Natural killer cell treated with Interleukin-12 subunit alpha and Interleukin-12 subunit beta and Interleukin-15 and Interleukin-18, amount 100 ng/mL, for 72 hours (primary cell): Measurements from ENCODE around the gene RAB40B. TPM values are rescaled to one million over a fixed set of nuclear protein-coding genes. Genes with fewer than 3 reads are reported as not detected.

ENCODE experiments used
- ATAC-seq, 2 donors: fragments of 150-1000 bp; cut with Tn5 transposase in 1 of 2; sonication (Bioruptor Pico), chemical (Tn5 transposase) in 1 of 2; 2 replicates each; pipeline ENCODE4 v1.10.0; 2021
- DNase-seq: peaks from one replicate; pipeline ENCODE4 v3.0.0; 2022; ENCODE audit warnings: low spot score
- H3K27ac Mint-ChIP-seq, 2 donors: 1 replicate in 1 of 2; 2 replicates in 1 of 2; pipeline ENCODE4 v1.8.0; 2022; ENCODE audit warnings: mixed read lengths in 2 of 2, mild to moderate bottlenecking in 1 of 2, moderate library complexity in 1 of 2
- H3K27me3 Mint-ChIP-seq, 2 donors: 1 replicate in 1 of 2; 2 replicates in 1 of 2; pipeline ENCODE4 v1.8.0; 2022; ENCODE audit warnings: mixed read lengths in 2 of 2
- H3K36me3 Mint-ChIP-seq: one replicate; pipeline ENCODE4 v1.8.0; 2022; ENCODE audit warnings: mixed read lengths
- H3K4me1 Mint-ChIP-seq, 2 donors: 1 replicate in 1 of 2; 2 replicates in 1 of 2; pipeline ENCODE4 v1.8.0; 2022; ENCODE audit warnings: low read depth in 2 of 2, mixed read lengths in 2 of 2, mild to moderate bottlenecking in 1 of 2
- H3K4me3 Mint-ChIP-seq: one replicate; pipeline ENCODE4 v1.8.0; 2022; ENCODE audit warnings: mixed read lengths
- H3K9me3 Mint-ChIP-seq: 2 replicates; pipeline ENCODE4 v1.8.0; 2022; ENCODE audit warnings: mixed read lengths
- total RNA-seq, 2 donors: library from RNA; stranded (reverse); gene quantifications; one replicate each; pipeline ENCODE4 v1.2.3, GENCODE V29; 2022

The RAB40B gene
- total RNA-seq, 2 donors from 2014 or later = 1.1 to 1.2 TPM

DNA sequence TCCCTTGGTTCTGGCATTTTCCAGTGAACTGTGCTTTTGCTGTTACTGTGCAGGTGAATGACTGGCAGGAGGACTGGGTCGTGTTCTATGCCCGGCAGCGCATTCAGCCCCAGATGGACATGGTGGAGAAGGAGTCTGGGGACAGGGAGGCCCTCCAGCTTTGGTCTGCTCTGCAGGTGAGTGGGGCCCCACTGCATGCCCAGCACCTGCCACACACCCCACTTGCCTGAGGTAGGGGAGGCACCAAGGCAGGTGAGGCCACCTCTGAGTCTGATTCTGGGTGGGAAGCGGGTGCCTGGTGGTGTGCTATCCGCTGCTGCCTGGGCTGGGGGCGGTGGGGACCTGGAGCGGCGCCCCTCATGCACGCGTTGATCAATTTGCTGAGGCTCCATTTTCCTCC is 27.9 kb upstream of the RAB40B start:
- ATAC-seq (no peak), DNase-seq (peak; percentile 42)

DNA sequence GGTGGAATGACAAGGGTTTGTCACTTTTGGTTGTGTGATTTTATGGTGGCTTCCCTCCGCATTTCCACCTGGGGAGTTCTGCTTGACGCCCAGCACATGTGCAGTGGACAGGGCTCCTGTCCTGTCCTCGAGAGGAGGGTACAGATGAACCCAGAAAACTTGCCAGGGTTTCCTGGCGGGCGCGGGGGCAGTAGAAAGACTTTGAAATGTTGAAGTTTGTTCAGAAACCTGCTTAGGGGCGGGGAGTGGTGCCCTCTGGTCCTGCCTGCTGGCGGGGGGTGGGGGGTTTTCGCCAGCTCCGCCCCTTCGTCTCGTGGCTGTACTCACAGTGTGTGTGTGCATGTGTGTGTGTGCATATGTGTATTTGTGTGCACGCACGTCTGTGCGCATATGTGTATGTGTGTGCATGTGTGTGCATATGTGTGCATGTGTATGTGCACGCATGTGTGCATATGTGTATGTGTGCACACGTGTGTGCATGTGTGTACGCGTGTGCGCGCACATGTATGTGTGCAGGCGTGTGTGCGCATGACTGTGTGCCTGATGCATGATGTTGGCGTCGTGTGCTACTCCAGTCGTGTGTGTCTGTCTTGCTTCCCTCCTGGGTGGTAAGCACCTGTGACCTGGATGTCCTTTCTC is 24.8 kb upstream of the RAB40B start:
- H3K9me3 Mint-ChIP-seq = no peaks in the 10 kb centered on the region
- no peak overlapping the region for H3K27ac Mint-ChIP-seq
- DNase-seq = peak; percentile 1
- H3K27me3 Mint-ChIP-seq = no peaks in the 10 kb centered on the region
- no peak overlapping the region for H3K4me3 Mint-ChIP-seq
- H3K36me3 Mint-ChIP-seq = peaks cover 5% of the 10 kb centered on the region
- H3K4me1 Mint-ChIP-seq = peaks cover 3 to 5% of the 10 kb centered on the region in 2 donors
- no peak for ATAC-seq

More for the DNA sequence above, 27.9 kb upstream of the RAB40B start:
- no peaks in the 10 kb centered on the region for H3K9me3 Mint-ChIP-seq
- H3K27me3 Mint-ChIP-seq = no peaks in the 10 kb centered on the region
- no peaks in the 10 kb centered on the region for H3K4me1 Mint-ChIP-seq
- H3K4me3 Mint-ChIP-seq = no peak overlapping the region
- H3K36me3 Mint-ChIP-seq = peaks cover 5% of the 10 kb centered on the region
- H3K27ac Mint-ChIP-seq = no peak overlapping the region

DNA sequence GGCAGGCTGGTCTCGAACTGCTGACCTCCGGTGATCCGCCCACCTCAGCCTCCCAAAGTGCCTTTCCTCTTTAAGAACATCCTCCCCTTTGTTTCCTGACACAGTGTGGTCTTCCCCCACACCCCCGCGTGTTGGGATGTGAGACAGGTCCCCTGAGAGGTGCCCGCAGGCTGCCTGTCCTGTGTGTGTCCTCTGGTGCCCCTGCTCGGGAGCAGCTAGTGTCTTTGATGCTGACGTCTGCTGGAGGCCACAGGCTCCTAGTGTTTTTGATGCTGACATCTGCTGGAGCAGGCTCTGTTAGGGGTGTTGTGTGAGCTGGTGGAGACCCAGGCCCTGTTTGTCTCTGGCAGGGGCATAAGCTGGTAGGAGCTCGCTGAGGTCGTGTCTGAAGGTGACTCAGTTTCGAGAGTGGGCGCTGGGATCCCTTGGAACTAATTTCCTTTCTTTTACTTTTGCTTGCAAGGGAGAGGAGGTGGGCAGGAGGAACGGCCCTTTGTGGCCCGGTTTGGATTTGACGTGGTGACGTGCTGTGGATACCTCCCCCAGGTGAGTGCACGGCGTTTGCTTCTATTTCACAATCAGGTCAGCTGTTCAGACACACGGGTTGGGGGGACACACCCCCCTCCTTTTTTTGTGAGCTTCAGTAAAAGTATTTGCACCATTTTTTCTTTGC is 24.0 kb upstream of the RAB40B start:
- ATAC-seq (no peak), DNase-seq (no peak)
- Mint-ChIP-seq H3K9me3 (no peaks in the 10 kb centered on the region), H3K4me3 (no peak overlapping the region), H3K27me3 (no peaks in the 10 kb centered on the region), H3K27ac (no peak overlapping the region), H3K36me3 (peaks cover under 1% of the 10 kb centered on the region), H3K4me1 (peaks cover 10 to 13% of the 10 kb centered on the region in 2 donors)

DNA sequence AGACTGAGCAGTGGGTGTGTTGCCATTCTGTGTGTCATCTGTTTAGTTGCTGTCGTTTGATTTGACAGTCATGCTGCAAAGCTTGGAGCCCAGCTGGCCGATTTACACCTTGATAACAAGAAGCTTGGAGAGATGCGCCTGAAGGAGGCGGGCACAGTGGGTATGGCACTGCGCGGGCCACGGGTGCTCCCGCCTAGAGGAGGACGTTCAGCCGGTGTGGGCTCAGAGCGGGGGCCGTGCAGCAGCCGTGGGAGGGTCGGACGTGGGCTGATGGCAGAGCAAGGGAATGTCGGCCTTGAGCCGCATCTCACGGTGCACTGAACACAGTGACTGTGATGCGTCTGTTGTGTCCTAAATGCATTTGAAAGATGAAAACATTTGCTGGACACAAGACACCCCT is 21.7 kb upstream of the RAB40B start:
- Mint-ChIP-seq H3K4me3 (no peak overlapping the region), H3K9me3 (no peaks in the 10 kb centered on the region)

DNA sequence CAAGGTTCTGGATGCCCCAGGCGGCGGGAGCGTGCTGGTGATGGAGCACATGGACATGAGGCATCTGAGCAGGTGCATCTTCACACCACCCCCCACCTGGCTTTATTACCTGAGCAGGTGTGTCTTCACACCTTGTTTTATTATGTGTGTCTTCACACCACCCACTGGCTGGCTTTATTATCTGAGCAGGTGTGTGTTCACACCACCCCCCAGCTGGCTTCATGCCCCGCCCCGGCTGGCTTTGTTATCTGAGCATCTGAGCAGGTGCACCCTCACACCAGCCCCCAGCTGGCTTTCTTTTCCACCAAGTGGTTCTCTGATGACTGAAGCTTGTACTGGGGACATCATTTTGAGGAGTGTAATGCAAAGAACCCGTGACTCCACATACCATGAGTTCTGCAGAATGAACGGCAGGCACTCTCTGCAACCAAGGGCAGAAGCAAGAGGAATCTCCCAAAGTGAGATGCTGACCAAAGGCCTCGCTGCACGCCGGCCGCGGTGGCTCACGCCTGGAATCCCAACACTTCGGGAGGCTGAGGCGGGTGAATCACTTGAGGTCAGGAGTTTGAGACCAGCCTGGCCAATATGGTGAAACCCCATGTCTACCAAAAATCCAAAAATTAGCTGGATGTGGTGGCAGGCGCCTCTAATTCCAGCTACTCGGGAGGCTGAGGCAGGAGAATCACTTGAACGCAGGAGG is 20.6 kb upstream of the RAB40B start:
- peak; percentile 32 for DNase-seq
- Mint-ChIP-seq H3K4me3 (peak overlapping the region; percentile 68), H3K27ac (no peak overlapping the region), H3K36me3 (no peaks in the 10 kb centered on the region), H3K27me3 (no peaks in the 10 kb centered on the region), H3K4me1 (peaks cover 12 to 14% of the 10 kb centered on the region in 2 donors), H3K9me3 (no peaks in the 10 kb centered on the region)
- ATAC-seq = no peak

More for the DNA sequence above, 21.7 kb upstream of the RAB40B start:
- ATAC-seq (no peak), DNase-seq (peak; percentile 31)
- Mint-ChIP-seq H3K27ac (no peak overlapping the region), H3K27me3 (no peaks in the 10 kb centered on the region), H3K36me3 (no peaks in the 10 kb centered on the region), H3K4me1 (peaks cover 12 to 14% of the 10 kb centered on the region in 2 donors)

DNA sequence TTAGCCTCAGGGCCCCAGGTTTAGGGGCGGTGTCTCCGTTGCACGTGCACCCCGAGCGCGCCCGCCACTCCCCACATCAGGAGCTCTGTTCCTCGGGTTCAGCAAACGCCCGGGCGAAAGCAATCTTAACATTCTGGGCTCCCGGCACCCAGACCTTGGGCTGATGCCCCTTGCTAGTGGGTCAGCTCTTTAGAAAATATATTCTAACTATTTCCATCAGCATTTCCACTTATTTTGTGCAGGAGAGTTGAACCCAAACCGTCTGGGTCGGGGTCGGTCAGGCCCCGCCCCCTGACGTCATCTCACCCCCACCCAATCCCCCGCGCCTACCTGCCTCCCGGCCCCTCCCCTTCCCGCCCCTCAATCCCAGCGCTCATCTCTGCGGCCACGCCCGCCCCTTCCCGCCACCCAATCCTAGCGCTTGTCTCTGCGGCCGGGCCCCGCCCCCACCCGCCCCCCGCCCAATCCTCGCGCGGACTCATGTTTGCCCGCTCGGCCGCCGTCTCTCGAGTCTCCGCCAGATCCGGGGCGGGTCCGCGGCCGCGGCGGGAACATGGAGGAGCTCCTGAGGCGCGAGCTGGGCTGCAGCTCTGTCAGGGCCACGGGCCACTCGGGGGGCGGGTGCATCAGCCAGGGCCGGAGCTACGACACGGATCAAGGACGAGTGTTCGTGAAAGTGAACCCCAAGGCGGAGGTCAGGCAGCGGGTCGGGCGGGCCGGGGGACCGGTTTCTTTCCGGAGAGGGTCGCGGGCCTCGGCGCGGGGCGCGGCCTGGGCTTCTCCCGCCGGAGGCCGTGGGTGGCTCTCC is 17.9 kb upstream of the RAB40B start, which contains the start of gene FN3KRP:
FN3KRP (plus strand) TSS at position 504 of the 808 bp plus-strand sequence; CDS start at position 554, 50 bp downstream.
- peak; percentile 90 to 95 for ATAC-seq

DNA sequence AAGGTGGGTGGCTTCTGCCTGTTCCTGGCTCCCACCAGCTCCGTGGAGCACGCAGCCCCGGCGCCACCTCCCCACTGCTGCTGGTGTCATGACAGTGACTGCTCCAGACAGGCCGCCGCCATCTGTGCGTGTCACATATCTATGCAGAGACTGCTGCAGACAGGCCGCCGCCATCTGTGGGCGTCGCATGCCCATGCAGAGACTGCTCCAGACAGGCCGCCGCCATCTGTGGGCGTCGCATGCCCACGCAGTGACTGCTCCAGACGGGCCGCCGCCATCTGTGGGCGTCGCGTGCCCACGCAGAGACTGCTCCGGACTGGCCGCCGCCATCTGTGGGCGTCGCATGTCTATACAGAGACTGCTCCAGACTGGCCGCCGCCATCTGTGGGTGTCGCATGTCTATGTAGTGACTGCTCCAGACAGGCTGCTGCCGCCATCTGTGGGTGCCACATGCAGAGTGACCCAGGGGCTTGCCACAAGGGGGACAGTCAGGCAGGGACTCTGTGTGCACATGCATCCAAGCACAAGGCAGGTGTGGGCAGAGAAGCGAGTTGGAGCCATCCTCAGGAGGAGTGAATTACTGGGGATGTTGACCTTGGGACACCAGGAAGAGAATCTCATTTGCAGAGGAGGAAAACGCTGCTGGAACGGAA is 14.7 kb upstream of the RAB40B start:
- Mint-ChIP-seq H3K9me3 (no peaks in the 10 kb centered on the region), H3K27ac (peak overlapping the region in 1 of 2 donors; percentile 33), H3K36me3 (no peaks in the 10 kb centered on the region), H3K4me1 (peaks cover 8 to 15% of the 10 kb centered on the region in 2 donors), H3K4me3 (no peak overlapping the region), H3K27me3 (no peaks in the 10 kb centered on the region)
- no peak for ATAC-seq
- DNase-seq = no peak

More for the DNA sequence above, 17.9 kb upstream of the RAB40B start, which contains the start of gene FN3KRP:
- Mint-ChIP-seq H3K36me3 (no peaks in the 10 kb centered on the region), H3K27me3 (no peaks in the 10 kb centered on the region), H3K9me3 (no peaks in the 10 kb centered on the region), H3K4me1 (peaks cover 14 to 17% of the 10 kb centered on the region in 2 donors), H3K27ac (peak within 1 kb of the TSS; percentile 1), H3K4me3 (peak within 1 kb of the TSS; percentile 68)
- peak; percentile 89 for DNase-seq

DNA sequence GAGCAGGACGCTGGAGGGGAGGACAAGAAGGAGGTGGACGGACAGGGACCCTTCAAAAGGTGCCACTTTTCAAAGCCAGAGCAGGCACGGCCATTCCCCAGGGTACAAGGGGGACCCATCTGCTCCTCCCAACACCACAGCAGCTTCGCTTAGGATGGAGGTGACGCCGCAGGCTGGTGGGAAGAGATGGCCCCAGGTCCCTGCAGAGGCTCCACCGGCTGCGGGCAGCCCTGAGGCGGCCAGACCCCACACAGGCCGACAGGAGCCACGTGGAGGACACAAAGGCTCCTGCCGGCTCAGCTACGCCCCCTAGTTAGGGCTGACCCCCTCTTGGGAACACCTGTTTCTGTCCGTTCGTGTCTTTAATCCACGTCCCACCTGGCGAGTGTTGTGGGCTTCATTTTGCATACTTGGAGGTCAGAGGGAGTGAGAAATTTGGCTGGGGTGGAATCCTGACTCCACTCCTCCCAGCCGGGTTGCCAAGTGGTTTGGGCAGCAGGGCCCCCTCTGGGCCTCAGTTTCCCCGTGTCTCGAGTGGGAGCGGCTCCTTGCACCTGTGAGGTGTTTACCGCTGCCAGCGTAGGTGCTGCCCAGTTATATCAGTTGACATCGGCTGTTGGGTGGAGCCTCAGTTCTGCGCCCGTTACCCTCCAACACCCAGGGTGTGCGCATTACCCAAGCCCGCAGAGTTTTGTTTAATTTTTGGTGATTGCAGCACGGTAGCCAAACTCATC is 12.2 kb upstream of the RAB40B start:
- ATAC-seq = no peak
- H3K36me3 Mint-ChIP-seq = no peaks in the 10 kb centered on the region
- H3K27me3 Mint-ChIP-seq = peaks cover 0 to 3% of the 10 kb centered on the region in 2 donors
- peaks cover 0 to 6% of the 10 kb centered on the region in 2 donors for H3K4me1 Mint-ChIP-seq
- no peak overlapping the region for H3K27ac Mint-ChIP-seq
- H3K4me3 Mint-ChIP-seq = no peak overlapping the region
- H3K9me3 Mint-ChIP-seq = no peaks in the 10 kb centered on the region
- no peak for DNase-seq

DNA sequence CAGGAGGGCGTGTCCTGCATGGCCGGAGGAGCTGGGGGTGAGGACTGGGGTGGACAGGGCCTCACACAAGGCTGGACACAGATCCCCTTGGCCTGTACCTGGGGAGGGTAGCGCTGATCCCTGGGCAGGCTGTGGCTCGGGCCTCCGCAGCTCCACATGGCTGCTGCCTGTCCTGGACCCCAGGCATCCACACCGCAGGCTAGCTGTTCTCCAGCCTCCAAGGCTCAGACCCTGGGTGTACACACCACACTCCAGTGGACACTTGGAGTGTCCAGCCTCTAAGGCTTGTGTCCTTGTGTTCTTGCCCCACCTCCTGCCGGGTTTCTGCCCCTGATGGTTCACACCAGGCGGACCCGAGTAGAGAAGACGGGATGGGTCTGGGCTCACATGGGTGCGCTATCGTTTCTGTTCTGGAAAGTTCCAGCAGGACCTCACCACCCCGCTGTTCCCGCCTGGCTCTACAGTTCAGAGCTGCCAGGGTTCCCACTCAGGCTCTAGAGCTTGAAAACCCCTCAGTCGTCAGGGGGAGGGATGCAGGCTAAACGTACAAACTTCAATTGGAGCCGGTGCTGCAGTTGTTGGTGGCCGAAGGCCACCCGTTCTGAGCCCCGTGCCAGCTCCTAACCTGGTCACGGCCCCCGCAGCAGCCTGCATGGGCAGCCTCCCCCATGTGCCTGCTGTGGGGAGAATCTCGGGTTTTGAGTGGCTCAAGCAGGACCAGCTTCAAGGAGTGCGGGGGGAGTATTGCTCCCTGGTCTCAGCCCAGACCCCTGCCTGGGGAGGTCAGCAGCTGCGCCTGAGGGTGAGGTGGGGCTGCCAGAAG is 11.4 kb upstream of the RAB40B start:
- H3K4me3 Mint-ChIP-seq = no peak overlapping the region
- peaks cover 0 to 5% of the 10 kb centered on the region in 2 donors for H3K4me1 Mint-ChIP-seq
- no peaks in the 10 kb centered on the region for H3K9me3 Mint-ChIP-seq
- DNase-seq (no peak), ATAC-seq (no peak)
- H3K27me3 Mint-ChIP-seq = peaks cover 0 to 3% of the 10 kb centered on the region in 2 donors
- H3K36me3 Mint-ChIP-seq = no peaks in the 10 kb centered on the region
- no peak overlapping the region for H3K27ac Mint-ChIP-seq

DNA sequence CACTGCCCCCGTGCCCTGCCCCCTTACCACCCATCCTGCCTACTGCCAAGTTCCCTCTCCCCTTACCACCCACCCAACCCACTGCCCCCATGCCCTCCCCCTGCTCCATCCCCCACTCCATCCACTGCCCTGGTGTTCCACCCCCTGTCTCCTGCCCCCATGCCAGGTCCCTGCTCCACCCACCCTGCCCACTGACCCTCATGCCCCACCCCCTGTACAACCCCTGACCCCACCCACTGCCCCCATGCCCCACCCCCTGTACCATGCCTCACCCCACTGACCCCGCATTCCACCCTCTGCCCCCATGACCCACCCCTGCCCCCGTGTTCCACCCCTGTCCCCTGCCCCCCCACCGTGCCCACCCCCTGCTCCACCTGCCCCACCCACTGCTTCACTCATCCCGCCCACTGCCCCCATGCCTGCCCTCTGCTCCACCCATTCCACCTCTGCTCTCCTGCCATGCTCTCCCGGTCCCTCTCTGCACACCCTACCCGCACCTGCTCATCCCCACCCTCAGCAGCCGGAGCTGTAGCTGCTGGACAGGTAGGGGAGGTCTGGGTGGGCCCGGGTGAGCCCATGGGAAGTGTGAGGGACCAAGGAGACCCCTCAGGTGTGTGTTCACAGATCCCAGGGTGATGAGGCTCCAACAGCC is 10.7 kb upstream of the RAB40B start:
- Mint-ChIP-seq H3K4me3 (no peak overlapping the region), H3K36me3 (no peaks in the 10 kb centered on the region), H3K27me3 (peaks cover 0 to 3% of the 10 kb centered on the region in 2 donors), H3K9me3 (no peaks in the 10 kb centered on the region), H3K4me1 (peaks cover 0 to 5% of the 10 kb centered on the region in 2 donors), H3K27ac (no peak overlapping the region)
- DNase-seq (no peak), ATAC-seq (no peak)

DNA sequence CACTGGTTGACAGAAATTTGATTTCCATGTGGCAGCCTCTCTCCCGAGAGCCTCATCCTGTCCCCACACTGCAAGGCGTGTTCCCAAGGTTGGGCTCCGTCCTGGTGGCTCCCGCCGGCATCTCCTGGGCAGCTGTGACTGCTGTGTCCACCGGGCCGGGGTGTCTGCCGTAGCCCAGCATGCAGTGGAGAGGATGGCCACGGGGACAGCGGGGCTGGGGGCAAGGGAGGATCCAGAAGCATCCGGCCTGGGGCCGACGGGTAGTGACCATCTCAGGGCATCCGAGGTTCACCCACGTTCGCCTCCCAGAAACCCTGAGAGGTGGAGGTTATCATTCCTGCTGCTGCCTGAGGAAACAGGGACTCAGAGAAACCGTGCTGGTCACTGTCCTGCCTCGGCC is 7.3 kb upstream of the RAB40B start:
- Mint-ChIP-seq H3K4me1 (peaks cover 0 to 2% of the 10 kb centered on the region in 2 donors), H3K36me3 (no peaks in the 10 kb centered on the region), H3K27ac (no peak overlapping the region), H3K9me3 (no peaks in the 10 kb centered on the region), H3K27me3 (peaks cover 0 to 3% of the 10 kb centered on the region in 2 donors), H3K4me3 (no peak overlapping the region)
- DNase-seq (no peak), ATAC-seq (no peak)
